ENCODE results near the gene TIGAR. TPM values are rescaled to one million over a fixed set of nuclear protein-coding genes. Genes with fewer than 3 reads are reported as not detected.

Gene TIGAR
- total and polyA plus RNA-seq, 2 of the 8 experiments (the other 6 are each of a cell fraction or from before 2014, with no cell fraction given), result 3.8 to 26.4 TPM

DNA sequence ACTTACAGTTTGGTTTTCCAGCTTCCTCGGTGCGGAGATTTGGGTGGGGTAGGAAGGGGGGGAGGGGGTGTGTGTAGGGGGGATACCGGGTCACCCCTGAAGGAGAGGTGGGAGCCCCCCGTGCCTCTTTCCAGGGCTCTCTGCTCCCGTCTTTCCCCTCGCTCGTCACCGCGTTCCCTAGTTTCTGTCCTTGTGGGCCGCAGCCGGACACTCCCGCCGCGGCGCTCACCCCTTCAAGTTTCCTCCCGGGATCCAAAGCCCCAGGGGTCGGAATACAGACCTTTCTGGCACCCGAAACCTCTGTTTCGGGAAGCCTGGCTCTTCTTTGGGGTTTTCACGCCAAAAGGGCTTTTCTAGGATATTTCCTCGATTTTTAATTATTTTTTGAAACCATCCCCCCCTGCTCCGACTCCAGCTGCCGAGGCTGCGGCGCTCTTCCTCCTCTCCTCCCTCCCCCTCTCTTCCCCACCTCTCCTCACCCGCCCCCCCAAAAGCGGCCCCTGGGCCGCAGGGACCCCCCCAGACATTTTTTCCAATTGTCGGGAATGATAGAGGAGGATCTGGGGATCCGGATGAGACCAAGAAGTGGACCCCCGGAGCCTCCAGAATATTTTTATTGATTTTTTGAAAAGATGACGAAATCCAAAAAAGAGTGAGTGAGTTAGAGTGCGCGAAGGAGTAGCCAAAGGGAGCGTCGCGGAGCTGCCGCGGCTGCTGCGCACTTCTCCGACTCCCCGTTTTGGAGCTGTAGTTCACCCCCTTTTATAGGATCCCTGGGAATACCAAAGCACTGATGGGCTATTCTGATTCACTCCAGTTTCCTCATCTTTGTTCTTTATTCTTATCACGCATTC is 45.8 kb upstream of the TIGAR start:
- 0 out of 2 replicates have a peak overlapping the region, but pooled peaks have one; percentile 13 for H2BK20ac ChIP-seq (ENCODE audit: low read length)
- peaks cover 9 to 30% (median 14%) of the 10 kb centered on the region in 4 experiments for H3K4me1 ChIP-seq (replicated peaks in 1 of 4; ENCODE audit: control insufficient read depth in 3 of 4, insufficient read depth in 4 of 4, low read length in 3 of 4)
- CTCF ChIA-PET (ENCODE audit: partially characterized antibody), result interaction anchor here (0.6 to 6.7 kb wide), 16 partner anchors 20 to 730 kb away, joined by 3 to 52 read pairs (median 16); no protein-coding TSS in a partner anchor
- H3K56ac ChIP-seq (replicated peaks; ENCODE audit: insufficient read length, low read depth, low read length), result peak overlapping the region; percentile 78
- 2% methylated on average over 33 of the region's 43 CpGs; no CpG with 5 or more reads in 1 of the 2 experiments for WGBS, 2 experiments (ENCODE audit: extremely low coverage in 1 of 2, insufficient coverage in 1 of 2, insufficient read length in 1 of 2, insufficient replicate concordance in 2 of 2, low coverage in 1 of 2, low lambda C conversion rate in 2 of 2, missing lambda C conversion rate in 1 of 2)
- peak overlapping the region; percentile 81 to 94 (median 84) for H3K9ac ChIP-seq (replicated peaks in 1 of 4; ENCODE audit: extremely low read depth in 1 of 4, low read depth in 3 of 4, low read length in 3 of 4)
- FAIRE-seq (no peak), DNase-seq (ENCODE audit: low read depth in 1 of 2, low spot score in 2 of 2) (peak in 1 of 2 experiments; percentile 54)
- peak overlapping the region; percentile 60; the same call in 1 of the 2 replicates for H2BK12ac ChIP-seq (ENCODE audit: low read depth, low read length)
- H3K23ac ChIP-seq (ENCODE audit: insufficient read length), result no peak overlapping the region
- no peak overlapping the region for H2BK120ac ChIP-seq (replicated peaks; ENCODE audit: low read depth, low read length)
- H3K79me1 ChIP-seq (ENCODE audit: low read depth, low read length), result peaks cover 8% of the 10 kb centered on the region; the same call in 1 of the 2 replicates
- H2AFZ ChIP-seq (ENCODE audit: low read length), result no peak overlapping the region
- no peak overlapping the region for H3K14ac ChIP-seq (ENCODE audit: insufficient read length)
- POLR2A ChIA-PET (ENCODE audit: partially characterized antibody), result interaction anchor here (0.6 to 29.3 kb wide), 29 partner anchors 9 to 444 kb away, joined by 3 to 531 read pairs (median 5); no protein-coding TSS in a partner anchor
- peaks cover 7 to 64% of the 10 kb centered on the region in 2 experiments; a peak in 3 of 4 replicates for H3K79me2 ChIP-seq (ENCODE audit: control insufficient read depth in 1 of 2, insufficient read depth in 2 of 2, low read length in 2 of 2)
- H3K9me3 ChIP-seq (ENCODE audit: insufficient read depth in 2 of 2, low read depth in 1 of 2, low read length in 1 of 2), result no peaks in the 10 kb centered on the region
- H4K91ac ChIP-seq (replicated peaks; ENCODE audit: insufficient read length, low read length), result peak overlapping the region; percentile 71
- H3K18ac ChIP-seq (ENCODE audit: extremely low read depth, low read length), result peak overlapping the region; percentile 91
- TF ChIP-seq RBBP5 (IDR thresholded peaks at IDR 0.05; ENCODE audit: borderline replicate concordance, low read depth, low read length) (0 out of 2 replicates have a peak, but pooled peaks have one; percentile 13), CREB1 (IDR thresholded peaks at IDR 0.05) (peak; percentile 60; the same call in 1 of the 2 replicates), BACH1 (IDR thresholded peaks at IDR 0.05; ENCODE audit: low read length) (no peak), POLR2AphosphoS5 (IDR thresholded peaks at IDR 0.05; ENCODE audit: low read depth, low read length) (peak; percentile 17; the same call in 1 of the 2 replicates), TBP (IDR thresholded peaks at IDR 0.05; ENCODE audit: low read depth, low read length) (peak; percentile 75), POLR2A (IDR thresholded peaks at IDR 0.05; ENCODE audit: control extremely low read depth in 1 of 2, low read depth in 2 of 2, low read length in 2 of 2) (peak in 1 of 2 experiments; percentile 69; a peak in 2 of 3 replicates), CEBPB (IDR thresholded peaks at IDR 0.05; ENCODE audit: low read depth, low read length) (peak; percentile 19; the same call in 1 of the 2 replicates), RNF2 (IDR thresholded peaks at IDR 0.05; ENCODE audit: borderline replicate concordance, low read depth, low read length, missing control alignments, poor library complexity, severe bottlenecking) (no peak), KDM5A (IDR thresholded peaks at IDR 0.05; ENCODE audit: low read length) (no peak), TAF1 (IDR thresholded peaks at IDR 0.05; ENCODE audit: low read depth, low read length) (0 out of 2 replicates have a peak, but pooled peaks have one; percentile 55), ASH2L (IDR thresholded peaks at IDR 0.05; ENCODE audit: low read length) (no peak)
- peak overlapping the region; percentile 81; the same call in 1 of the 2 replicates for H4K8ac ChIP-seq (ENCODE audit: extremely low read depth, insufficient read depth, low read length)
- peaks cover 2 to 19% (median 14%) of the 10 kb centered on the region in 4 experiments; a peak in 6 of 7 replicates for H3K27me3 ChIP-seq (replicated peaks in 1 of 4; ENCODE audit: control insufficient read depth in 3 of 4, extremely low read depth in 1 of 4, insufficient read depth in 3 of 4, low read length in 3 of 4)
- H4K20me1 ChIP-seq (replicated peaks in 1 of 2; ENCODE audit: control insufficient read depth in 1 of 2, insufficient read depth in 2 of 2, low read length in 2 of 2), result peaks cover 12 to 25% of the 10 kb centered on the region in 2 experiments
- H4K5ac ChIP-seq (ENCODE audit: insufficient read length, low read depth, low read length), result no peak overlapping the region
- H2BK5ac ChIP-seq (ENCODE audit: low read depth, low read length), result peak overlapping the region; percentile 98
- peak overlapping the region; percentile 93 to 99 for H3K4me2 ChIP-seq (ENCODE audit: insufficient read depth in 1 of 2, low read depth in 2 of 2, low read length in 2 of 2)
- peaks cover 28% of the 10 kb centered on the region for H3K23me2 ChIP-seq (ENCODE audit: low read depth, low read length)
- peak overlapping the region; percentile 90 to 97 (median 96) for H3K4me3 ChIP-seq (ENCODE audit: extremely low read depth in 1 of 4, insufficient read depth in 2 of 4, low read depth in 3 of 4, low read length in 4 of 4)
- peaks cover 21 to 42% (median 34%) of the 10 kb centered on the region in 4 experiments for H3K36me3 ChIP-seq (ENCODE audit: control insufficient read depth in 2 of 4, insufficient read depth in 4 of 4, low read length in 3 of 4)
- no peak overlapping the region for H2AK5ac ChIP-seq (ENCODE audit: low read depth, low read length)
- H2BK15ac ChIP-seq (ENCODE audit: low read length), result no peak overlapping the region
- no peak overlapping the region for H3K4ac ChIP-seq (replicated peaks; ENCODE audit: insufficient read length, low read depth, low read length)
- H3K27ac ChIP-seq (ENCODE audit: low read depth, low read length), result peak overlapping the region; percentile 64
